Stomach (tissue), 4 donors: Measurements from ENCODE around the gene ZNFX1.

ENCODE experiments used
- CTCF ChIP-seq, 7 experiments: fragments of 450-650 bp in 4 of 7; fragments of 200-600 bp in 3 of 7; sonication (generic) in 3 of 7; IDR thresholded peaks; one replicate each; pipeline ENCODE4 v1.5.1; 2016 to 2019; ENCODE audit warnings: antibody characterized with exemption in 7 of 7, control low read depth in 2 of 7, mild to moderate bottlenecking in 1 of 7
- EP300 ChIP-seq: sonication (generic); formaldehyde crosslinking; IDR thresholded peaks from one replicate; pipeline ENCODE4 v1.6.1; 2017; ENCODE audit warnings: antibody characterized with exemption
- POLR2A ChIP-seq, 4 donors: fragments of 450-650 bp; IDR thresholded peaks; one replicate each; pipeline ENCODE4 v1.6.1; 2016; ENCODE audit warnings: antibody characterized with exemption in 4 of 4, control low read depth in 2 of 4, mild to moderate bottlenecking in 1 of 4, moderate library complexity in 1 of 4
- POLR2AphosphoS5 ChIP-seq, 3 donors: sonication (generic); formaldehyde crosslinking; IDR thresholded peaks; one replicate each; pipeline ENCODE4 v1.6.1; 2016; ENCODE audit warnings: antibody characterized with exemption in 3 of 3

DNA sequence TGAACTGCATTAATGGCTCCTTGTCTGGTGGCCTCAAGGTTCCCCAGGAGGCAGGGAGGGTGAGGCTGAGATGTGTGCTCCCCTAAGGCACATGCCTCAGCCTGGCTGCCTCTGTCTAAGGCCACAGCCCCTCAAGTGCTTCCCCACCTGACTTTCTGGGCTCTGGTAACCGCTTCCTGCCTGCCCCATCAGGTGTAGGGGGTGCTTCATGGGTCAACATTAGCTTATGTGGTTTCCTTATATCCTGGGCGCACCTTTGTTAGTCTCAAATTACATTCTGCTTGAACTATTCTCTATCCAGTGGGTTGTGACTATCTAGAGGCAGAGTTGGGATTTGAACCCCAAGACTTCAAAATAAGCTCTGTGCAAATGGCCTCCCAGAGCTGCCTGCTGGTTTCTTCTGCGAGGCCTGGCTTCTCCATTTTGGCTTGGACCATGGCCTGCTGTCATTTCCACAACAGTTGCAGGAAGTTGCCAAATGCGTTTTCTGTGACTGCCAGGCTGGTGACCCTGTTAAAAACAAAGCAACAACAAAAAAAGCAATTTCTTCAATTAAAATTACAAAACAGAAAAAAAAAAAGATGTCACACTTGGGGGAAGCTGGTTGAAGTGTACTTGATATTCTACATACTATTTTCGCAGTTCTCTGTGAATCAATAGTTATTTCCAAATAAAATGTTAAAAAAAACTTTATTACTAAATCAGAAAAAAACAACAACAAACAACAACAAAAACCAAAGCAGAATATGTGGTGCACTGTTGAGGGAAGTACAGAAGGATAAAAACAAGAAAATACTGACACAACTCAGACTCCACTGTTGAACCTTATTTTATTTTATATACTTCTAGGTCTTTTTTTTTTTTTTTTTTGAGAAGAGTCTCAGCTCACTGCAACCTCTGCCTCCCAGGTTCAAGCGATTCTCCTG lies 20.0 kb upstream of the ZNFX1 start:
- TF ChIP-seq CTCF (IDR thresholded peaks at IDR 0.05): no peak
- no peak for TF ChIP-seq POLR2A (IDR thresholded peaks at IDR 0.05)
- TF ChIP-seq EP300: no peak
- TF ChIP-seq POLR2AphosphoS5 (IDR thresholded peaks at IDR 0.05): no peak
